ENCODE measurements around the gene SGIP1.

SGIP1 gene

GRCh38 chr1:66493731-66494130 is 40.2 kb upstream of the SGIP1 start:
- TF ChIP-seq, protein P1, sequence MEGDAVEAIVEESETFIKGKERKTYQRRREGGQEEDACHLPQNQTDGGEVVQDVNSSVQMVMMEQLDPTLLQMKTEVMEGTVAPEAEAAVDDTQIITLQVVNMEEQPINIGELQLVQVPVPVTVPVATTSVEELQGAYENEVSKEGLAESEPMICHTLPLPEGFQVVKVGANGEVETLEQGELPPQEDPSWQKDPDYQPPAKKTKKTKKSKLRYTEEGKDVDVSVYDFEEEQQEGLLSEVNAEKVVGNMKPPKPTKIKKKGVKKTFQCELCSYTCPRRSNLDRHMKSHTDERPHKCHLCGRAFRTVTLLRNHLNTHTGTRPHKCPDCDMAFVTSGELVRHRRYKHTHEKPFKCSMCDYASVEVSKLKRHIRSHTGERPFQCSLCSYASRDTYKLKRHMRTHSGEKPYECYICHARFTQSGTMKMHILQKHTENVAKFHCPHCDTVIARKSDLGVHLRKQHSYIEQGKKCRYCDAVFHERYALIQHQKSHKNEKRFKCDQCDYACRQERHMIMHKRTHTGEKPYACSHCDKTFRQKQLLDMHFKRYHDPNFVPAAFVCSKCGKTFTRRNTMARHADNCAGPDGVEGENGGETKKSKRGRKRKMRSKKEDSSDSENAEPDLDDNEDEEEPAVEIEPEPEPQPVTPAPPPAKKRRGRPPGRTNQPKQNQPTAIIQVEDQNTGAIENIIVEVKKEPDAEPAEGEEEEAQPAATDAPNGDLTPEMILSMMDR (IDR thresholded peaks at IDR 0.05) = no peak
- H3K4me1 Mint-ChIP-seq = peaks cover 5% of the 10 kb centered on the region
- no peaks in the 10 kb centered on the region for H3K36me3 Mint-ChIP-seq (ENCODE audit: low read depth)
- no peak for DNase-seq
- H3K27me3 Mint-ChIP-seq (ENCODE audit: low read depth, poor library complexity) = peaks cover 5% of the 10 kb centered on the region
- H3K4me3 Mint-ChIP-seq = no peak overlapping the region
- no peaks in the 10 kb centered on the region for H3K9me3 Mint-ChIP-seq
- no peak overlapping the region for H3K27ac Mint-ChIP-seq

- Mint-ChIP-seq H3K4me3 (no peak overlapping the region), H3K27me3 (ENCODE audit: low read depth, poor library complexity) (peaks cover 5% of the 10 kb centered on the region), H3K4me1 (peaks cover 5% of the 10 kb centered on the region), H3K36me3 (ENCODE audit: low read depth) (no peaks in the 10 kb centered on the region), H3K9me3 (no peaks in the 10 kb centered on the region), H3K27ac (no peak overlapping the region)
- DNase-seq = no peak
- TF ChIP-seq, protein P1 (IDR thresholded peaks at IDR 0.05) = no peak
Observed at GRCh38 chr1:66494482-66494881, 39.5 kb upstream of the SGIP1 start.

DNA sequence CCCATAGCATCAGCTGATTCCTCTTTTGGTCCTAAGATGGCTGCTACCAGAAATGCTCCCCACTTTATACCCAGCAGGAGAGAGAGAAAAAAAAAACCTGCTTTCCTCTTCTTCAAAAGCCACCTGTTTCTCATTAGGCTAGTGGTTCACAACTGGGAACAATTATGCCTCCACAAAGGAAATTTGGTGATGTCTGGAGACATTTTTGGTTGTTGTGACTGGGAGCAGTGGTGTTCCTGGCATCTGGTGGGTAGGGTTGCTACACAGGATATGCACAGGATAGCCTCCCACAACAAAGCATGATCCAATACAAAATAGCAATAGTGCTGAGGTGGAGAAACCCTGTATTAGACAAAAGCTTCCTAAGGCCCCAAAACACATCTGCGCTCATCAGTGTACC is 38.5 kb upstream of the SGIP1 start:
- Mint-ChIP-seq H3K27ac (no peak overlapping the region), H3K36me3 (ENCODE audit: low read depth) (no peaks in the 10 kb centered on the region), H3K4me3 (no peak overlapping the region), H3K27me3 (ENCODE audit: low read depth, poor library complexity) (peaks cover 5% of the 10 kb centered on the region), H3K4me1 (peaks cover 5% of the 10 kb centered on the region), H3K9me3 (no peaks in the 10 kb centered on the region)
- DNase-seq = no peak
- TF ChIP-seq, protein P1 (IDR thresholded peaks at IDR 0.05) = no peak

DNA sequence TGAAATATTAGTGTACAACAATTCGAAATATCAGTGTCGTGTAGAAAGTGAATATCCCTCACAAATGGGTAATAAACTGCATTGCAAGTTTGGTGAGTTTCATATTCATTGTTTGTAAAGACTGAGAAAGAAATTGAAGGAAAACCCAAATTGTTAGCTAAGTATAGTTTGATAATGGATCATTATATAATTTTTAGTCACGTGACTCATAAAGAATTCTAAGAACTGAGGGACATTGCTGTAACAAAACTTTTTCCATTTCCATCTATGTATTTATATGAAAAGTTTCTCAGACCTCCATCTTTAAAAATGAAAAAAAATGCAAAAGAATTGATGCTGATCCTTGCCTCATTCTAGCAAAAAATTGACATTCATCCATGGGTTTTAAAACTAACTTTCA is 36.0 kb upstream of the SGIP1 start:
- no peak overlapping the region for H3K4me3 Mint-ChIP-seq
- no peak overlapping the region for H3K27ac Mint-ChIP-seq
- H3K27me3 Mint-ChIP-seq (ENCODE audit: low read depth, poor library complexity) = peaks cover 5% of the 10 kb centered on the region
- H3K4me1 Mint-ChIP-seq = peaks cover 11% of the 10 kb centered on the region
- no peaks in the 10 kb centered on the region for H3K9me3 Mint-ChIP-seq
- no peaks in the 10 kb centered on the region for H3K36me3 Mint-ChIP-seq (ENCODE audit: low read depth)
- TF ChIP-seq, protein P1 (IDR thresholded peaks at IDR 0.05) = no peak
- DNase-seq = no peak

DNA sequence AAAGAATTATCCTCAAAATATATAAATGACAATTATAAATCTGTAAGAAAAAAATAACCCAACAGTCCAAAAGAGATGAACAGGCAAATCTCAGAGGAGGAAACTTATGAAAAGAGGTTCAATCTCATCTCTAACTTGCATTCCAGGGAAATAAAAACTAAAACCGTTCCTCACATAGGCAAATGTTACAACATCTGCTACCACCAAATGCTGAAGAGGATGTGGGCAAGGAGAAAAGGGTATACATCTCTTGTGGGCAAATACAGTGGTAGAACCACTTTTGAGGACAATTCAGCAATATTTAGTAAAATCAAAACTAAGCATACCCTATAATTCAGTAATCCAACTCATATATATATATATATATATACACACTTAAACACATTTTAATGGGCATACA is 33.7 kb upstream of the SGIP1 start:
- Mint-ChIP-seq H3K4me3 (no peak overlapping the region), H3K27me3 (ENCODE audit: low read depth, poor library complexity) (peaks cover 5% of the 10 kb centered on the region), H3K36me3 (ENCODE audit: low read depth) (no peaks in the 10 kb centered on the region), H3K4me1 (peaks cover 6% of the 10 kb centered on the region), H3K9me3 (no peaks in the 10 kb centered on the region), H3K27ac (no peak overlapping the region)
- no peak for DNase-seq
- TF ChIP-seq, protein P1 (IDR thresholded peaks at IDR 0.05) = no peak

DNA sequence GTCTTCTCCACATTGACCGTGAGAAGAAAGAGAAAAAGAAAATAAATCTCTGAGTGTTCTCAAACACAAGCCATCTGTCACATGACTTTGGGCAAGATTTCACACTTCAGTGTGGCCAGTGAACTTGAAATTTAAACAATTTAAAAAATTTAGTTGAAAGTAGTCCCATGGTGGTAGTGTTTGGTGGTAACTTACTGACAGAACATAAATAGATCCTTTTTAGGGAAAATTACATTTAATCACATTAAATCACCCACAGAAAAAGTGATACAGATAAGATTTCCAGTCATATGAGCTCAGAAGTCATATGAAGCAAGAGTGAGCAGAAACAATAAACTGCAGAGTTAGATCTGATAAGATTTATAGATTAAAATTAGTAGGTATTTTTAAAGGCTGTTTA is 31.9 kb upstream of the SGIP1 start:
- H3K4me1 Mint-ChIP-seq = peaks cover 6% of the 10 kb centered on the region
- TF ChIP-seq, protein P1 (IDR thresholded peaks at IDR 0.05) = no peak
- no peak overlapping the region for H3K27ac Mint-ChIP-seq
- no peak overlapping the region for H3K4me3 Mint-ChIP-seq
- DNase-seq = no peak
- no peaks in the 10 kb centered on the region for H3K36me3 Mint-ChIP-seq (ENCODE audit: low read depth)
- H3K9me3 Mint-ChIP-seq = no peaks in the 10 kb centered on the region
- H3K27me3 Mint-ChIP-seq (ENCODE audit: low read depth, poor library complexity) = peaks cover 5% of the 10 kb centered on the region
